GM12864 (cell line): ENCODE measurements around the gene SYCE3.

Experiments
- DNase-seq: peaks from one replicate; pipeline ENCODE4 v3.0.0-alpha.2; 2011; ENCODE audit warnings: low read depth
- H3K4me3 ChIP-seq: 2 replicates; pipeline ENCODE4 v1.5.1; 2011; ENCODE audit warnings: mild to moderate bottlenecking, low read depth, low read length, control low read depth
- TF ChIP-seq, protein P1 (sequence below): IDR thresholded peaks from 2 replicates; pipeline ENCODE4 v1.5.1; 2011; ENCODE audit warnings: low read depth, mild to moderate bottlenecking, moderate library complexity, low read length, control low read depth, inconsistent platforms; ENCODE audit errors: missing control alignments

SYCE3 gene

GRCh38 chr22:50507421-50507990 lies 55.2 kb downstream of the SYCE3 start, which contains the start of gene LMF2:
Gene LMF2 (minus strand): TSS chr22:50507702. CDS start chr22:50507675, 27 bp downstream.
- no peak for DNase-seq
- TF ChIP-seq, protein P1, sequence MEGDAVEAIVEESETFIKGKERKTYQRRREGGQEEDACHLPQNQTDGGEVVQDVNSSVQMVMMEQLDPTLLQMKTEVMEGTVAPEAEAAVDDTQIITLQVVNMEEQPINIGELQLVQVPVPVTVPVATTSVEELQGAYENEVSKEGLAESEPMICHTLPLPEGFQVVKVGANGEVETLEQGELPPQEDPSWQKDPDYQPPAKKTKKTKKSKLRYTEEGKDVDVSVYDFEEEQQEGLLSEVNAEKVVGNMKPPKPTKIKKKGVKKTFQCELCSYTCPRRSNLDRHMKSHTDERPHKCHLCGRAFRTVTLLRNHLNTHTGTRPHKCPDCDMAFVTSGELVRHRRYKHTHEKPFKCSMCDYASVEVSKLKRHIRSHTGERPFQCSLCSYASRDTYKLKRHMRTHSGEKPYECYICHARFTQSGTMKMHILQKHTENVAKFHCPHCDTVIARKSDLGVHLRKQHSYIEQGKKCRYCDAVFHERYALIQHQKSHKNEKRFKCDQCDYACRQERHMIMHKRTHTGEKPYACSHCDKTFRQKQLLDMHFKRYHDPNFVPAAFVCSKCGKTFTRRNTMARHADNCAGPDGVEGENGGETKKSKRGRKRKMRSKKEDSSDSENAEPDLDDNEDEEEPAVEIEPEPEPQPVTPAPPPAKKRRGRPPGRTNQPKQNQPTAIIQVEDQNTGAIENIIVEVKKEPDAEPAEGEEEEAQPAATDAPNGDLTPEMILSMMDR, result no peak
- H3K4me3 ChIP-seq, result peak within 1 kb of the TSS; percentile 83

- peak overlapping the region; percentile 83 for H3K4me3 ChIP-seq
- TF ChIP-seq, protein P1, result no peak
- DNase-seq, result no peak
Measured at GRCh38 chr22:50506611-50507420, 55.9 kb downstream of the SYCE3 start.

- peak overlapping the region; percentile 83 for H3K4me3 ChIP-seq
- TF ChIP-seq, protein P1, result no peak
- no peak for DNase-seq
Measured at GRCh38 chr22:50505776-50506610, 56.7 kb downstream of the SYCE3 start.

DNA sequence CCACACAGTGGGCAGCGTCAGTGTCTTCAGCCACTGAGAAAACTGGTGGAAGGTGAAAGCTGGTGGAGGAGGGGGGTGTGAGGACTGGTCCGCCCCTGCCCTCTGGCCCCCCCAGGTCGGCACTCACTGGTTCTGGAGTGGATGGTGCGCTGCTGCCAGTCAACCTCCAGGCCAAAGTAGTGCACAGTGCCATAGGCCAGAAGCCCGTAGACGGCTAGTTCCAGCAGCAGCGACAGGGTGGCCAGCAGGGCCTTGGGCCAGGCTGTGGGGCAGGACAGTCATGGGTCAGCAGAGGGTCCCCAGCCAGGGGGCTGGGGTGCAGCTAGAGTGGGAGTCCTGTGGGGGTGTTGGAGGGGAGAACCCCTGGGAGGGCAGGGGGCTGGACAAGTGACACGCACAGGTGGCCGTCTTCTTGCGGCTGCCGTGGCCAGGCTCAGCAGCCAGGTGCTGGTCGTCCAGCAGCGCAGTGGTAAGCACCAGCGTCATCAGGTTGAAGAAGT lies 57.4 kb downstream of the SYCE3 start:
- TF ChIP-seq, protein P1, result no peak
- no peak for DNase-seq
- no peak overlapping the region for H3K4me3 ChIP-seq

DNA sequence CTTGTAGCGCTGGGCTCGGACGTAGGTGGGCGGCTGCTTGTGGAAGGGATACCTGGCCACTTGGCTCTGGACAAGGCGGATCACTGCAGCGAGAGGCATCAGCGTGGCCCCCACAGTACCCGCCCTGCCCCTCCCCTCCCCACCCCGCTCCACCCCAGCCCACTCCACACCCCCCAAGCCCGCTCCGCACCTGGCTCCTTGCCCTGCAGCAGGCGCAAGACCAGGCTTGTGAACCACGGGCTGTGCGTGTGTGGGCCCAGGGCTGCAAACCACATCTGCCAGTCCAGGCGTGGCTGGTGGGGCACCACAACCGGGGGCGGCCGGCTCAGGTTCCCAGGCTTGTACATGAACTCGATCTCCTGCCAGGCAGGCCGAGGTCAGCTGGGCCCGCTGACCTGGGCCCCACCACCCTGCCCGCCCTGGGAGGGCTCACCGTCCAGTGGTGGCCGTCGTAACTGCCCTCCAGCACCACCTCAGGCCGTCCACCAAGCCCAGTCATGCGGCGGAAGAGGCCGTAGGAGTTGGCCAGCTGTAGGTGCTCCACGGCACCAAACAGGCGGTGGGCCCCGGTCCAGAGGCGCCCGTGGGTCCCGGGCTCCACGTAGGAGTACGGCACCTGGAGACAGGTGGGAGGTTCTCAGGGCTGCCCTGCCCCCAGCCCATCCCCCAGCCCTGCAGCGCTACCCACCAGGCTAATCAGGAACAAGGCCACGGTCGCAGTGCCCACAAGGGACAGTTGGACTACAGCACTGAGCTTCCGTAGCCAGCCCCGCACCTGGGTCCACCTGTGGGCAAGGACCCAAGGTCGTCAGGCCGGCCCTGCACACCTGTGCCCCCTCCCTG lies 58.1 kb downstream of the SYCE3 start:
- H3K4me3 ChIP-seq, result no peak overlapping the region
- no peak for DNase-seq
- TF ChIP-seq, protein P1, result no peak
